ENCODE measurements around the gene SGCA. TPM values are rescaled to one million over a fixed set of nuclear protein-coding genes. Genes with fewer than 3 reads are reported as not detected.

SGCA gene
- total and polyA plus RNA-seq, 2 experiments from 2014 or later = 0.19 TPM; not detected in 1

DNA sequence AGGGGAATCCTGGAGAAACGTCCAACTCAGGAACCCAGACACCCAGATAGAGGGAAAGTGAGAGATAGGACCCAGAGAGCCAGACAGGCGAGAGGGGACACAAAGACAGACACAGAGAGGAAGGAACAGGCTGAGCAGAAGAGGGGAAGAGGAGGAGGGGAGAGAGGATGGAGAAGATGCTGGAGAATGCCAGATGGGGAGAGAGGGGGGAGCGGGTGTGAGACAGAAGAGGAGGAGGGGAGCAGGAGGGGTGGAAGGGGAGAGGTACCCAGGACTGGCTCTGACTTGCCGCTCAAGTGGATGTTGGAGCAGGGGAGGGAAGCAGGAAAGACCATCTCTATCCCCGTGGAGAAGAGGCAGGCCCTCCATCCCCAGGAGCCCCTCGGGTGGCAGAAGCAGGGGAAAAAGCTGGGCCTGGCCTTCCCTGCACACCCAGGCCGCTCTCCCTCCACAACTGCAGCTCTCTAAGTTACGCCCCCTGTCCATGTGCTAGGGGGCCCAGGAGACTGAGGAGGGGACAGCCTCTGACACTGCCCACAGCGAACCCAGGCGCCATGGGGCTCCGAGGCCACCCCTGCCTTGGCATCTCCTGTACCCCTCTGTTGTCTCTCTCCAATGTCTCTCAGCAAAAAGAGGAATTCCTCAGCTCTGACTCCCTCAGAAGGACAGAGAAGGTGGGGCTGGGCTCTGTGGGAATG lies 20.1 kb upstream of the SGCA start (continued):
- TF ChIP-seq, protein P1, sequence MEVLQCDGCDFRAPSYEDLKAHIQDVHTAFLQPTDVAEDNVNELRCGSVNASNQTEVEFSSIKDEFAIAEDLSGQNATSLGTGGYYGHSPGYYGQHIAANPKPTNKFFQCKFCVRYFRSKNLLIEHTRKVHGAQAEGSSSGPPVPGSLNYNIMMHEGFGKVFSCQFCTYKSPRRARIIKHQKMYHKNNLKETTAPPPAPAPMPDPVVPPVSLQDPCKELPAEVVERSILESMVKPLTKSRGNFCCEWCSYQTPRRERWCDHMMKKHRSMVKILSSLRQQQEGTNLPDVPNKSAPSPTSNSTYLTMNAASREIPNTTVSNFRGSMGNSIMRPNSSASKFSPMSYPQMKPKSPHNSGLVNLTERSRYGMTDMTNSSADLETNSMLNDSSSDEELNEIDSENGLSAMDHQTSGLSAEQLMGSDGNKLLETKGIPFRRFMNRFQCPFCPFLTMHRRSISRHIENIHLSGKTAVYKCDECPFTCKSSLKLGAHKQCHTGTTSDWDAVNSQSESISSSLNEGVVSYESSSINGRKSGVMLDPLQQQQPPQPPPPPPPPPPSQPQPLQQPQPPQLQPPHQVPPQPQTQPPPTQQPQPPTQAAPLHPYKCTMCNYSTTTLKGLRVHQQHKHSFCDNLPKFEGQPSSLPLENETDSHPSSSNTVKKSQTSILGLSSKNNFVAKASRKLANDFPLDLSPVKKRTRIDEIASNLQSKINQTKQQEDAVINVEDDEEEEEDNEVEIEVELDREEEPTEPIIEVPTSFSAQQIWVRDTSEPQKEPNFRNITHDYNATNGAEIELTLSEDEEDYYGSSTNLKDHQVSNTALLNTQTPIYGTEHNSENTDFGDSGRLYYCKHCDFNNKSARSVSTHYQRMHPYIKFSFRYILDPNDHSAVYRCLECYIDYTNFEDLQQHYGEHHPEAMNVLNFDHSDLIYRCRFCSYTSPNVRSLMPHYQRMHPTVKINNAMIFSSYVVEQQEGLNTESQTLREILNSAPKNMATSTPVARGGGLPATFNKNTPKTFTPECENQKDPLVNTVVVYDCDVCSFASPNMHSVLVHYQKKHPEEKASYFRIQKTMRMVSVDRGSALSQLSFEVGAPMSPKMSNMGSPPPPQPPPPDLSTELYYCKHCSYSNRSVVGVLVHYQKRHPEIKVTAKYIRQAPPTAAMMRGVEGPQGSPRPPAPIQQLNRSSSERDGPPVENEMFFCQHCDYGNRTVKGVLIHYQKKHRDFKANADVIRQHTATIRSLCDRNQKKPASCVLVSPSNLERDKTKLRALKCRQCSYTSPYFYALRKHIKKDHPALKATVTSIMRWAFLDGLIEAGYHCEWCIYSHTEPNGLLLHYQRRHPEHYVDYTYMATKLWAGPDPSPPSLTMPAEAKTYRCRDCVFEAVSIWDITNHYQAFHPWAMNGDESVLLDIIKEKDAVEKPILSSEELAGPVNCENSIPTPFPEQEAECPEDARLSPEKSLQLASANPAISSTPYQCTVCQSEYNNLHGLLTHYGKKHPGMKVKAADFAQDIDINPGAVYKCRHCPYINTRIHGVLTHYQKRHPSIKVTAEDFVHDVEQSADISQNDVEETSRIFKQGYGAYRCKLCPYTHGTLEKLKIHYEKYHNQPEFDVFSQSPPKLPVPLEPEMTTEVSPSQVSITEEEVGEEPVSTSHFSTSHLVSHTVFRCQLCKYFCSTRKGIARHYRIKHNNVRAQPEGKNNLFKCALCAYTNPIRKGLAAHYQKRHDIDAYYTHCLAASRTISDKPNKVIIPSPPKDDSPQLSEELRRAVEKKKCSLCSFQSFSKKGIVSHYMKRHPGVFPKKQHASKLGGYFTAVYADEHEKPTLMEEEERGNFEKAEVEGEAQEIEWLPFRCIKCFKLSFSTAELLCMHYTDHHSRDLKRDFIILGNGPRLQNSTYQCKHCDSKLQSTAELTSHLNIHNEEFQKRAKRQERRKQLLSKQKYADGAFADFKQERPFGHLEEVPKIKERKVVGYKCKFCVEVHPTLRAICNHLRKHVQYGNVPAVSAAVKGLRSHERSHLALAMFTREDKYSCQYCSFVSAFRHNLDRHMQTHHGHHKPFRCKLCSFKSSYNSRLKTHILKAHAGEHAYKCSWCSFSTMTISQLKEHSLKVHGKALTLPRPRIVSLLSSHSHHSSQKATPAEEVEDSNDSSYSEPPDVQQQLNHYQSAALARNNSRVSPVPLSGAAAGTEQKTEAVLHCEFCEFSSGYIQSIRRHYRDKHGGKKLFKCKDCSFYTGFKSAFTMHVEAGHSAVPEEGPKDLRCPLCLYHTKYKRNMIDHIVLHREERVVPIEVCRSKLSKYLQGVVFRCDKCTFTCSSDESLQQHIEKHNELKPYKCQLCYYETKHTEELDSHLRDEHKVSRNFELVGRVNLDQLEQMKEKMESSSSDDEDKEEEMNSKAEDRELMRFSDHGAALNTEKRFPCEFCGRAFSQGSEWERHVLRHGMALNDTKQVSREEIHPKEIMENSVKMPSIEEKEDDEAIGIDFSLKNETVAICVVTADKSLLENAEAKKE (CRISPR knock-in tag; IDR thresholded peaks at IDR 0.05) = no peak
- TF ChIP-seq STAT1 (IDR thresholded peaks at IDR 0.05; ENCODE audit: unreplicated experiment) (no peak), JUNB (IDR thresholded peaks at IDR 0.05; ENCODE audit: unreplicated experiment) (no peak), EZH2phosphoT487 (IDR thresholded peaks at IDR 0.05; ENCODE audit: unreplicated experiment) (no peak)
- TF ChIP-seq, protein P2, sequence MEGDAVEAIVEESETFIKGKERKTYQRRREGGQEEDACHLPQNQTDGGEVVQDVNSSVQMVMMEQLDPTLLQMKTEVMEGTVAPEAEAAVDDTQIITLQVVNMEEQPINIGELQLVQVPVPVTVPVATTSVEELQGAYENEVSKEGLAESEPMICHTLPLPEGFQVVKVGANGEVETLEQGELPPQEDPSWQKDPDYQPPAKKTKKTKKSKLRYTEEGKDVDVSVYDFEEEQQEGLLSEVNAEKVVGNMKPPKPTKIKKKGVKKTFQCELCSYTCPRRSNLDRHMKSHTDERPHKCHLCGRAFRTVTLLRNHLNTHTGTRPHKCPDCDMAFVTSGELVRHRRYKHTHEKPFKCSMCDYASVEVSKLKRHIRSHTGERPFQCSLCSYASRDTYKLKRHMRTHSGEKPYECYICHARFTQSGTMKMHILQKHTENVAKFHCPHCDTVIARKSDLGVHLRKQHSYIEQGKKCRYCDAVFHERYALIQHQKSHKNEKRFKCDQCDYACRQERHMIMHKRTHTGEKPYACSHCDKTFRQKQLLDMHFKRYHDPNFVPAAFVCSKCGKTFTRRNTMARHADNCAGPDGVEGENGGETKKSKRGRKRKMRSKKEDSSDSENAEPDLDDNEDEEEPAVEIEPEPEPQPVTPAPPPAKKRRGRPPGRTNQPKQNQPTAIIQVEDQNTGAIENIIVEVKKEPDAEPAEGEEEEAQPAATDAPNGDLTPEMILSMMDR (conservative IDR thresholded peaks at IDR 0.05; ENCODE audit: low read depth in 2 of 2) = no peak

DNA sequence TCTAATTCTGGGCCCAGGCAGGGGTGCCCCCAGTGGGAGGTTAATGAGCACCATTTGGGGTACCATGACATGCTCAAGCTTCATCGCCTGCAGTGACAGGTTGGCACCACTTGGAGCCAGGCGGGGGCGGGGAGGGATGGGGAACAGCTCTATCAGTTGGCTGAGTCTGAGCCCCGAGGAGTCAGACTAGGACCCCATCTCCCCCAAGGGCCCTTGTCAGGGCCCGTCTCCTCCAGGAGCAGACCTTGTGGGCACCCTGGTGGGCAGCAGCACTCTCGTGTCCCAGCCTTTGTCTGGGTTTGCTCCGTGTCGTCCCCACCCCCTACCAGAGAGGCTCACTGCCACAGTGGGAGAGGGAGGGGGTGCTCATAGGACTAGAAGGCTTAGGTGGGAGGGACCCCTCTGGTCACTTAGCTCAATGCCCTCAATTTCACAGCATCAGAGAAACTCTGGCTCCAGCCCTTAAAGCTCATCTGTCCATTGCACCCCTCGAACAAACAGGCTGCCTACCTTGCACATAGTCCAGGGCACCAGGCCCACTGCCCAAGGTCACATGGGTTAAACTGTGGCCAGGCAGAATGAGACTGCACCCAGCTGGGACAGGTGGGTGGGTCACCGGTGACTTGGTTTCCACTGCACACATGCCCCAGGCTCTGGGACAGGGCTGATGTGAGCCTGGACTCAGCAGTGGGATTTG lies 19.4 kb upstream of the SGCA start:
- Mint-ChIP-seq H3K27ac (no peak overlapping the region), H3K4me1 (peaks cover 36% of the 10 kb centered on the region), H3K9me3 (no peaks in the 10 kb centered on the region), H3K4me3 (no peak overlapping the region), H3K27me3 (ENCODE audit: insufficient read depth, low read depth, poor library complexity) (peaks cover 28% of the 10 kb centered on the region), H3K36me3 (ENCODE audit: low read depth) (peaks cover 25% of the 10 kb centered on the region)
- TF ChIP-seq CREB1 (CRISPR knock-in tag; IDR thresholded peaks at IDR 0.05; ENCODE audit: low read depth) = no peak
- DNase-seq (ENCODE audit: low spot score) (no peak), ATAC-seq (no peak)
- Histone ChIP-seq H2AFZ (no peak overlapping the region), H3K27me3 (ENCODE audit: insufficient read depth) (peaks cover 30% of the 10 kb centered on the region), H3K4me1 (ENCODE audit: insufficient read depth) (peaks cover 20% of the 10 kb centered on the region), H3K36me3 (ENCODE audit: insufficient read depth) (no peaks in the 10 kb centered on the region), H4K20me1 (replicated peaks; ENCODE audit: insufficient read depth) (no peaks in the 10 kb centered on the region), H3F3A (replicated peaks; ENCODE audit: low read depth) (peaks cover 4% of the 10 kb centered on the region; the same call in 1 of the 2 replicates), H3K79me2 (replicated peaks; ENCODE audit: insufficient read depth) (no peaks in the 10 kb centered on the region), H3K27ac (ENCODE audit: low read depth) (no peak overlapping the region), H3K9me2 (ENCODE audit: insufficient read depth) (no peaks in the 10 kb centered on the region), H3K4me2 (no peak overlapping the region), H3K4me3 (no peak overlapping the region)

Data from GM23338 (cell line).